ENCODE measurements around the gene KIF7. TPM values are rescaled to one million over a fixed set of nuclear protein-coding genes. Genes with fewer than 3 reads are reported as not detected.
"Not testable (repeated sequence)": the region's sequence is repeated elsewhere in the genome, so short reads cannot be mapped to it uniquely, and the experiment has no call there.

Gene KIF7
- total RNA-seq, 2 donors from 2014 or later: 1.4 to 4.6 TPM

- no peak for DNase-seq (ENCODE audit: low spot score in 2 of 2)
- ATAC-seq: no peak
Observed at GRCh38 chr15:89611317-89611716, 44.0 kb downstream of the KIF7 start.

GRCh38 chr15:89599021-89599420, 56.2 kb downstream of the KIF7 start:
- Mint-ChIP-seq H3K36me3 (peaks cover 15 to 59% of the 10 kb centered on the region in 2 donors), H3K27ac (no peak overlapping the region), H3K9me3 (no peaks in the 10 kb centered on the region)
- ATAC-seq (no peak), DNase-seq (ENCODE audit: low spot score in 2 of 2) (no peak)

More at GRCh38 chr15:89611317-89611716, 44.0 kb downstream of the KIF7 start:
- no peak overlapping the region for H3K27ac Mint-ChIP-seq
- H3K9me3 Mint-ChIP-seq: peaks cover 21 to 22% of the 10 kb centered on the region in 2 donors
- peaks cover 60 to 86% of the 10 kb centered on the region in 2 donors for H3K36me3 Mint-ChIP-seq

GRCh38 chr15:89593018-89593417, 62.2 kb downstream of the KIF7 start:
- Mint-ChIP-seq H3K36me3 (peaks cover 6 to 51% of the 10 kb centered on the region in 2 donors), H3K9me3 (no peaks in the 10 kb centered on the region), H3K27ac (no peak overlapping the region)
- DNase-seq (ENCODE audit: low spot score in 2 of 2) (no peak), ATAC-seq (no peak)

GRCh38 chr15:89591834-89592233, 63.4 kb downstream of the KIF7 start:
- no peak for DNase-seq (ENCODE audit: low spot score in 2 of 2)
- no peak overlapping the region for H3K27ac Mint-ChIP-seq
- no peak for ATAC-seq
- H3K9me3 Mint-ChIP-seq: no peaks in the 10 kb centered on the region
- H3K36me3 Mint-ChIP-seq: peaks cover 0 to 39% of the 10 kb centered on the region in 2 donors

GRCh38 chr15:89587955-89588354, 67.3 kb downstream of the KIF7 start:
- Mint-ChIP-seq H3K36me3 (peaks cover 0 to 13% of the 10 kb centered on the region in 2 donors), H3K9me3 (no peaks in the 10 kb centered on the region)

GRCh38 chr15:89586651-89587050, 68.6 kb downstream of the KIF7 start:
- Mint-ChIP-seq H3K36me3 (peaks cover 0 to 13% of the 10 kb centered on the region in 2 donors), H3K27ac (no peak overlapping the region), H3K9me3 (no peaks in the 10 kb centered on the region)
- ATAC-seq (no peak), DNase-seq (ENCODE audit: low spot score in 2 of 2) (no peak)

More at GRCh38 chr15:89587955-89588354, 67.3 kb downstream of the KIF7 start:
- DNase-seq (ENCODE audit: low spot score in 2 of 2) (no peak), ATAC-seq (no peak)
- H3K27ac Mint-ChIP-seq: no peak overlapping the region

- DNase-seq (ENCODE audit: low spot score in 2 of 2); ATAC-seq; H3K27ac Mint-ChIP-seq; H3K9me3 Mint-ChIP-seq: not testable (repeated sequence)
- peaks cover 22 to 50% of the 10 kb centered on the region in 2 donors for H3K36me3 Mint-ChIP-seq
Observed at GRCh38 chr15:89580747-89581146, 74.5 kb downstream of the KIF7 start.

- no peaks in the 10 kb centered on the region for H3K9me3 Mint-ChIP-seq
- no peak for ATAC-seq
- peak overlapping the region; percentile 5 to 26 for H3K27ac Mint-ChIP-seq
- no peak for DNase-seq (ENCODE audit: low spot score in 2 of 2)
- H3K36me3 Mint-ChIP-seq: peaks cover 23 to 50% of the 10 kb centered on the region in 2 donors
Observed at GRCh38 chr15:89578146-89578545, 77.1 kb downstream of the KIF7 start.

Other genes with a start within 250 kb of the KIF7 start
- not detected for gene RHCG, start 158.9 kb downstream of the KIF7 start, total RNA-seq
- gene TICRR, start 80.0 kb downstream of the KIF7 start, total RNA-seq: 10 to 100 TPM; 22.8 to 30.8 TPM
- gene PLIN1, start 23.9 kb upstream of the KIF7 start, total RNA-seq: under 1 TPM; 0.43 to 0.46 TPM
- gene PEX11A, start 35.3 kb upstream of the KIF7 start, total RNA-seq: 1 to 10 TPM; 3.0 to 5.0 TPM
- gene WDR93, start 35.3 kb upstream of the KIF7 start, total RNA-seq: not detected
- 1 to 10 TPM; 3.0 to 6.2 TPM for gene MESP1, start 95.8 kb upstream of the KIF7 start, total RNA-seq
- gene MESP2, start 120.9 kb upstream of the KIF7 start, total RNA-seq: not detected
- under 1 TPM; 0.33 to 0.34 TPM for gene ANPEP, start 159.4 kb upstream of the KIF7 start, total RNA-seq
- gene AP3S2, start 238.5 kb upstream of the KIF7 start, total RNA-seq: 10 to 100 TPM; 12.4 to 13.1 TPM

Data from activated naive CD4-positive, alpha-beta T cell treated with anti-CD3 and anti-CD28 coated beads, Interleukin-2, amount 50 U/mL, for 72 hours (primary cell).